ENCODE data around the gene PLEK2.

PLEK2 gene

GRCh38 chr14:67413806-67414769, 2.1 kb upstream of the PLEK2 start:
- Histone ChIP-seq H3K36me3 (ENCODE audit: control insufficient read depth, low read length) (no peaks in the 10 kb centered on the region), H3K9me2 (replicated peaks; ENCODE audit: control insufficient read depth, low read length) (no peaks in the 10 kb centered on the region), H3K4me1 (ENCODE audit: control insufficient read depth, low read length) (no peaks in the 10 kb centered on the region), H3K4me3 (ENCODE audit: low read length) (no peak overlapping the region), H3F3A (ENCODE audit: control insufficient read depth, insufficient read depth) (no peaks in the 10 kb centered on the region), H3K9me3 (ENCODE audit: control insufficient read depth, insufficient read depth, low read length) (no peaks in the 10 kb centered on the region), H3K27ac (ENCODE audit: low read depth, low read length) (no peak overlapping the region), H3K79me2 (ENCODE audit: control insufficient read depth, low read length) (no peaks in the 10 kb centered on the region), H4K20me1 (ENCODE audit: control insufficient read depth, insufficient read depth, low read depth, low read length) (no peaks in the 10 kb centered on the region), H3K4me2 (ENCODE audit: low read length) (no peak overlapping the region), H3K27me3 (ENCODE audit: control insufficient read depth, low read length) (no peaks in the 10 kb centered on the region)
- TF ChIP-seq EZH2phosphoT487 (IDR thresholded peaks at IDR 0.05; ENCODE audit: borderline replicate concordance, low read length) (no peak), CTCF (IDR thresholded peaks at IDR 0.05; ENCODE audit: low read depth, low read length, poor library complexity, severe bottlenecking) (no peak)

DNA sequence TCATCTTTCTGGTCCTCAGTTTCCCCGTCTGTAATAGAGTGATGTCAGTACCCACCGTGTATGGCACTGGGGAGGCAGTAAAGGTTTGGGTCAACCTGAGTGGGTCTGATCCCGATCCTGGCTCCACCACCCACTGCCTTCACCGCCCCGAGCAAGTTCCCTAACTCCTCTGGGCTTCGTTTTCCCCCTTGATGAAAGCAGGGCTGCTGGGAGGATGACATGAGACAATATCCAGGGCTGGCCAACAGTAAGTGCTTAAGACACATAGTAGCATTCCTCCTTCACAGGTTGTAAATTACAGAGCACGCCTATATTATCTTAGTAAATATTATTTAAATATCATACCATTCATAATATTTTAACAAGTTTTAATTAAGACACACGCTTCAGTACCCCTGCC, 595 bp downstream of the PLEK2 start:
- Histone ChIP-seq H4K20me1 (ENCODE audit: control insufficient read depth, insufficient read depth, low read depth, low read length) (no peaks in the 10 kb centered on the region), H3F3A (ENCODE audit: control insufficient read depth, insufficient read depth) (no peaks in the 10 kb centered on the region), H3K9me2 (replicated peaks; ENCODE audit: control insufficient read depth, low read length) (no peaks in the 10 kb centered on the region), H3K36me3 (ENCODE audit: control insufficient read depth, low read length) (no peaks in the 10 kb centered on the region), H3K4me2 (ENCODE audit: low read length) (no peak overlapping the region), H3K79me2 (ENCODE audit: control insufficient read depth, low read length) (no peaks in the 10 kb centered on the region), H3K27ac (ENCODE audit: low read depth, low read length) (no peak overlapping the region), H3K27me3 (ENCODE audit: control insufficient read depth, low read length) (no peaks in the 10 kb centered on the region), H3K9me3 (ENCODE audit: control insufficient read depth, insufficient read depth, low read length) (no peaks in the 10 kb centered on the region), H3K4me1 (ENCODE audit: control insufficient read depth, low read length) (no peaks in the 10 kb centered on the region), H3K4me3 (ENCODE audit: low read length) (no peak overlapping the region)
- no peak for TF ChIP-seq EZH2phosphoT487 (IDR thresholded peaks at IDR 0.05; ENCODE audit: borderline replicate concordance, low read length)
- no peak for TF ChIP-seq CTCF (IDR thresholded peaks at IDR 0.05; ENCODE audit: low read depth, low read length, poor library complexity, severe bottlenecking)

GRCh38 chr14:67410313-67410712, 1.7 kb downstream of the PLEK2 start:
- H3K36me3 ChIP-seq (ENCODE audit: control insufficient read depth, low read length), result no peaks in the 10 kb centered on the region
- no peak overlapping the region for H3K27ac ChIP-seq (ENCODE audit: low read depth, low read length)
- H3K79me2 ChIP-seq (ENCODE audit: control insufficient read depth, low read length), result no peaks in the 10 kb centered on the region
- no peak overlapping the region for H3K4me2 ChIP-seq (ENCODE audit: low read length)
- H3K4me1 ChIP-seq (ENCODE audit: control insufficient read depth, low read length), result no peaks in the 10 kb centered on the region
- no peaks in the 10 kb centered on the region for H3K9me2 ChIP-seq (replicated peaks; ENCODE audit: control insufficient read depth, low read length)
- no peaks in the 10 kb centered on the region for H4K20me1 ChIP-seq (ENCODE audit: control insufficient read depth, insufficient read depth, low read depth, low read length)
- no peaks in the 10 kb centered on the region for H3K9me3 ChIP-seq (ENCODE audit: control insufficient read depth, insufficient read depth, low read length)
- TF ChIP-seq EZH2phosphoT487 (IDR thresholded peaks at IDR 0.05; ENCODE audit: borderline replicate concordance, low read length), result no peak
- no peak for TF ChIP-seq CTCF (IDR thresholded peaks at IDR 0.05; ENCODE audit: low read depth, low read length, poor library complexity, severe bottlenecking)
- no peaks in the 10 kb centered on the region for H3K27me3 ChIP-seq (ENCODE audit: control insufficient read depth, low read length)
- H3K4me3 ChIP-seq (ENCODE audit: low read length), result no peak overlapping the region
- H3F3A ChIP-seq (ENCODE audit: control insufficient read depth, insufficient read depth), result no peaks in the 10 kb centered on the region

All from DOHH2 (cell line).